ENCODE data around the gene PRR5. TPM values are rescaled to one million over a fixed set of nuclear protein-coding genes. Genes with fewer than 3 reads are reported as not detected.

The PRR5 gene
- total and polyA plus RNA-seq, 2 of the 13 experiments (the other 11 are each of a cell fraction or from before 2014, with no cell fraction given) = 11.6 to 27.5 TPM

DNA sequence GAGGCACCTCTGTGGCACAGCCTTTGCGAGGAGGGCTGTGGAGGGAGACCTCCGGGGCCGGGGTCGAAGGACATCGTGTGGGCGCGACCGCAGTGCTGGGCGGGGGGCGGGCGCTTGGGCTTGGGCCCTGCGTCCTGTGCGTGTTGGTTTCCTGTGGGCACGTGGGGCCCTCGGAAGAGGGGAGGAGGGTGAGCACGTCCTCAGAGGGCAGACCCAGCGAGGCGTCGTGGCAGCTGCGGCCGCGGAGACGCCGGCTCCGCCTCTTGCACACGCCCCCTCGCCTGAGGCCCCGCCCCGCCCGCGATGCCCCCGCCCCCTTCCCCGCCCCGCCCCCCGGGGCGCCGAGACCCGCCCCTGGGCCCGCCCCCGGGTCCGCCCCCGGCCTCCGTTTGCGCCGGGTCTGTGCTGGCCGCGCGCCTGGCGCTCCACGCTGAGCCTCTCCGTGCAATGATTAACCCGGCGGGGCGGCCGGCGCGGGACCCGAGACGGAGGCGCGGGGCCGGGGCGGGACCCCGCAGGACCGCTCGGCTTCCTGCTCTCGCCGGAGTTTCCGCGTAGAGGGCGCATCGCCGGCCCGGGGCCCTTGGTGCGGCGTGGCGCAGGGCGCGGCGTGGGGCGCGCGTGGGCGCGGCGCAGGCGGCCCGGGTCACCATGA lies at the start of gene PRR5 (continued):
- TF ChIP-seq, protein P1, sequence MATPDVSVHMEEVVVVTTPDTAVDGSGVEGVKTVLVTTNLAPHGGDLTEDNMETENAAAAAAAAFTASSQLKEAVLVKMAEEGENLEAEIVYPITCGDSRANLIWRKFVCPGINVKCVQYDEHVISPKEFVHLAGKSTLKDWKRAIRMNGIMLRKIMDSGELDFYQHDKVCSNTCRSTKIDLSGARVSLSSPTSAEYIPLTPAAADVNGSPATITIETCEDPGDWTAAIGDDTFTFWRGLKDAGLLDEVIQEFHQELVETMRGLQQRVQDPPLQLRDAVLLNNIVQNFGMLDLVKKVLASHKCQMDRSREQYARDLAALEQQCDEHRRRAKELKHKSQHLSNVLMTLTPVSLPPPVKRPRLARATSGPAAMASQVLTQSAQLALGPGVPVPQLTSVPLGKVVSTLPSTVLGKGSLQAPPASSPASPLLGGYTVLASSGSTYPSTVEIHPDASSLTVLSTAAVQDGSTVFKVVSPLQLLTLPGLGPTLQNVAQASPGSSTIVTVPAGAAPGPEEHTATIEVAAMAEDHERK (CRISPR knock-in tag; IDR thresholded peaks at IDR 0.05; ENCODE audit: low read depth) = no peak
- TF ChIP-seq ELF1 (CRISPR knock-in tag; IDR thresholded peaks at IDR 0.05) (no peak), GABPA (IDR thresholded peaks at IDR 0.05; ENCODE audit: low read depth, low read length) (no peak), GABPA (CRISPR knock-in tag; IDR thresholded peaks at IDR 0.05; ENCODE audit: low read depth) (peak; percentile 40; the same call in 1 of the 2 replicates), ATM (IDR thresholded peaks at IDR 0.05; ENCODE audit: borderline replicate concordance) (no peak), RELA (CRISPR knock-in tag; IDR thresholded peaks at IDR 0.05) (no peak), MLLT10 (CRISPR knock-in tag; IDR thresholded peaks at IDR 0.05) (no peak), KLF11 (CRISPR knock-in tag; IDR thresholded peaks at IDR 0.05) (0 out of 2 replicates have a peak, but pooled peaks have one; percentile 61), ZNF12 (CRISPR knock-in tag; IDR thresholded peaks at IDR 0.05) (no peak), ZC3H13 (CRISPR knock-in tag; IDR thresholded peaks at IDR 0.05) (no peak), ZNF232 (CRISPR knock-in tag; IDR thresholded peaks at IDR 0.05; ENCODE audit: borderline replicate concordance) (peak; percentile 38; the same call in 1 of the 2 replicates), YEATS4 (CRISPR knock-in tag; IDR thresholded peaks at IDR 0.05; ENCODE audit: borderline replicate concordance) (no peak; the same call in 1 of the 2 replicates), ZNF660 (CRISPR knock-in tag; IDR thresholded peaks at IDR 0.05; ENCODE audit: borderline replicate concordance, low read depth) (no peak), ERF (CRISPR knock-in tag; IDR thresholded peaks at IDR 0.05) (peak; percentile 70; the same call in 1 of the 2 replicates)
- TF ChIP-seq, protein P2, sequence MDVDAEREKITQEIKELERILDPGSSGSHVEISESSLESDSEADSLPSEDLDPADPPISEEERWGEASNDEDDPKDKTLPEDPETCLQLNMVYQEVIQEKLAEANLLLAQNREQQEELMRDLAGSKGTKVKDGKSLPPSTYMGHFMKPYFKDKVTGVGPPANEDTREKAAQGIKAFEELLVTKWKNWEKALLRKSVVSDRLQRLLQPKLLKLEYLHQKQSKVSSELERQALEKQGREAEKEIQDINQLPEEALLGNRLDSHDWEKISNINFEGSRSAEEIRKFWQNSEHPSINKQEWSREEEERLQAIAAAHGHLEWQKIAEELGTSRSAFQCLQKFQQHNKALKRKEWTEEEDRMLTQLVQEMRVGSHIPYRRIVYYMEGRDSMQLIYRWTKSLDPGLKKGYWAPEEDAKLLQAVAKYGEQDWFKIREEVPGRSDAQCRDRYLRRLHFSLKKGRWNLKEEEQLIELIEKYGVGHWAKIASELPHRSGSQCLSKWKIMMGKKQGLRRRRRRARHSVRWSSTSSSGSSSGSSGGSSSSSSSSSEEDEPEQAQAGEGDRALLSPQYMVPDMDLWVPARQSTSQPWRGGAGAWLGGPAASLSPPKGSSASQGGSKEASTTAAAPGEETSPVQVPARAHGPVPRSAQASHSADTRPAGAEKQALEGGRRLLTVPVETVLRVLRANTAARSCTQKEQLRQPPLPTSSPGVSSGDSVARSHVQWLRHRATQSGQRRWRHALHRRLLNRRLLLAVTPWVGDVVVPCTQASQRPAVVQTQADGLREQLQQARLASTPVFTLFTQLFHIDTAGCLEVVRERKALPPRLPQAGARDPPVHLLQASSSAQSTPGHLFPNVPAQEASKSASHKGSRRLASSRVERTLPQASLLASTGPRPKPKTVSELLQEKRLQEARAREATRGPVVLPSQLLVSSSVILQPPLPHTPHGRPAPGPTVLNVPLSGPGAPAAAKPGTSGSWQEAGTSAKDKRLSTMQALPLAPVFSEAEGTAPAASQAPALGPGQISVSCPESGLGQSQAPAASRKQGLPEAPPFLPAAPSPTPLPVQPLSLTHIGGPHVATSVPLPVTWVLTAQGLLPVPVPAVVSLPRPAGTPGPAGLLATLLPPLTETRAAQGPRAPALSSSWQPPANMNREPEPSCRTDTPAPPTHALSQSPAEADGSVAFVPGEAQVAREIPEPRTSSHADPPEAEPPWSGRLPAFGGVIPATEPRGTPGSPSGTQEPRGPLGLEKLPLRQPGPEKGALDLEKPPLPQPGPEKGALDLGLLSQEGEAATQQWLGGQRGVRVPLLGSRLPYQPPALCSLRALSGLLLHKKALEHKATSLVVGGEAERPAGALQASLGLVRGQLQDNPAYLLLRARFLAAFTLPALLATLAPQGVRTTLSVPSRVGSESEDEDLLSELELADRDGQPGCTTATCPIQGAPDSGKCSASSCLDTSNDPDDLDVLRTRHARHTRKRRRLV (CRISPR knock-in tag; IDR thresholded peaks at IDR 0.05) = no peak
- TF ChIP-seq, protein P3, sequence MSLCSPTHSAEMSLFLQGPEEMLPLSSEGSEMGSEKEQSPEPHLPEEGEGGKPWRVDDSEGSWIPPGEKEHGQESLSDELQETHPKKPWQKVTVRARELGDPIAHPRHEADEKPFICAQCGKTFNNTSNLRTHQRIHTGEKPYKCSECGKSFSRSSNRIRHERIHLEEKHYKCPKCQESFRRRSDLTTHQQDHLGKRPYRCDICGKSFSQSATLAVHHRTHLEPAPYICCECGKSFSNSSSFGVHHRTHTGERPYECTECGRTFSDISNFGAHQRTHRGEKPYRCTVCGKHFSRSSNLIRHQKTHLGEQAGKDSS (CRISPR knock-in tag; IDR thresholded peaks at IDR 0.05; ENCODE audit: borderline replicate concordance, low read depth) = no peak; the same call in 1 of the 2 replicates
- TF ChIP-seq, protein P4, sequence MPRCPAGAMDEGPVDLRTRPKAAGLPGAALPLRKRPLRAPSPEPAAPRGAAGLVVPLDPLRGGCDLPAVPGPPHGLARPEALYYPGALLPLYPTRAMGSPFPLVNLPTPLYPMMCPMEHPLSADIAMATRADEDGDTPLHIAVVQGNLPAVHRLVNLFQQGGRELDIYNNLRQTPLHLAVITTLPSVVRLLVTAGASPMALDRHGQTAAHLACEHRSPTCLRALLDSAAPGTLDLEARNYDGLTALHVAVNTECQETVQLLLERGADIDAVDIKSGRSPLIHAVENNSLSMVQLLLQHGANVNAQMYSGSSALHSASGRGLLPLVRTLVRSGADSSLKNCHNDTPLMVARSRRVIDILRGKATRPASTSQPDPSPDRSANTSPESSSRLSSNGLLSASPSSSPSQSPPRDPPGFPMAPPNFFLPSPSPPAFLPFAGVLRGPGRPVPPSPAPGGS (CRISPR knock-in tag; IDR thresholded peaks at IDR 0.05) = no peak
- TF ChIP-seq, protein P5, sequence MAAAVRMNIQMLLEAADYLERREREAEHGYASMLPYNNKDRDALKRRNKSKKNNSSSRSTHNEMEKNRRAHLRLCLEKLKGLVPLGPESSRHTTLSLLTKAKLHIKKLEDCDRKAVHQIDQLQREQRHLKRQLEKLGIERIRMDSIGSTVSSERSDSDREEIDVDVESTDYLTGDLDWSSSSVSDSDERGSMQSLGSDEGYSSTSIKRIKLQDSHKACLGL (CRISPR knock-in tag; IDR thresholded peaks at IDR 0.05) = no peak
- TF ChIP-seq, protein P6, sequence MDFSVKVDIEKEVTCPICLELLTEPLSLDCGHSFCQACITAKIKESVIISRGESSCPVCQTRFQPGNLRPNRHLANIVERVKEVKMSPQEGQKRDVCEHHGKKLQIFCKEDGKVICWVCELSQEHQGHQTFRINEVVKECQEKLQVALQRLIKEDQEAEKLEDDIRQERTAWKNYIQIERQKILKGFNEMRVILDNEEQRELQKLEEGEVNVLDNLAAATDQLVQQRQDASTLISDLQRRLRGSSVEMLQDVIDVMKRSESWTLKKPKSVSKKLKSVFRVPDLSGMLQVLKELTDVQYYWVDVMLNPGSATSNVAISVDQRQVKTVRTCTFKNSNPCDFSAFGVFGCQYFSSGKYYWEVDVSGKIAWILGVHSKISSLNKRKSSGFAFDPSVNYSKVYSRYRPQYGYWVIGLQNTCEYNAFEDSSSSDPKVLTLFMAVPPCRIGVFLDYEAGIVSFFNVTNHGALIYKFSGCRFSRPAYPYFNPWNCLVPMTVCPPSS (IDR thresholded peaks at IDR 0.05) = no peak
